ENCODE results near the gene ZCWPW1. TPM values are rescaled to one million over a fixed set of nuclear protein-coding genes. Genes with fewer than 3 reads are reported as not detected.

ZCWPW1 gene
- total and polyA plus RNA-seq, 2 of the 13 experiments (the other 11 are each of a cell fraction or from before 2014, with no cell fraction given) = 2.4 to 2.5 TPM

DNA sequence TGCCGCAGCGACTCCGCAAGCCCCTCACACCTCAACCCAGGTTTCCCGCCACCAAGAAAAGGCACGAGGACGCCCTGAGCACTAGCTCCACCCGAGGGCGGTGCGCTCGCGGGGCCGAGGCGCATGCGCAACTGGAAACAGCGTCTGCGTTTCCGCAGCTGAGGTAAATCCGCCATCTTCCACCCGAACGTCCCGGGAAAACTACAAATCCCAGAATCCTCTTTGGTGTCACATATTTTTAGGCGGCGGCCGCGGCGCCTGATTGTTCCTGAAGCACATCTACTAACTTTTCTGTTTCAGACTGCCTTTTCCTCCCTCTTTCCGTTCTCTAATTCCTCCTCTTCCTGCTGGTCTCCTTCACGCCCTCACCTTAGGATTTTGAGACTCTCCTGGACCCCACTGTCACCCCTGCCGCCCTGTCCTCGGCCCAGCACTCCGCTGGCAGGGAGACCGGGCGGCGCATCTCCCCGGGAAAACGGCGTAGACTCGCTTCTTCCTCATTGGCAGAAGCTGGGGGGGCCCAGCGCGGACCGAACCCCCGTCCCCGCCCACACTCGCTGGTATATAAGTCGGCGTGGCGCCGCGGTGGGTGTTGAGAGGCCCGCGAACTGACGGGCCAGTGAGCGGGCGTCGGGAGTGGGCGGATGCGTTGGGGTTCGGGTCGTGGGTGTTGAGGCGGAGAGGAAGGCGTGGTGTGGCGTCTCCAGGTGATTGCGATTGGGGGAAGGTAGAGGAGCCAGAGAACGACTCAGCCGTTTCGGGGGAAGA is at the start of gene ZCWPW1 (continued):
- peak; percentile 24; the same call in 1 of the 2 replicates for TF ChIP-seq ZNF460 (CRISPR knock-in tag; IDR thresholded peaks at IDR 0.05; ENCODE audit: borderline replicate concordance)
- peak; percentile 35; the same call in 1 of the 2 replicates for TF ChIP-seq PITX1 (CRISPR knock-in tag; IDR thresholded peaks at IDR 0.05)
- peak; percentile 83 for TF ChIP-seq ZNF331 (CRISPR knock-in tag; IDR thresholded peaks at IDR 0.05)
- TF ChIP-seq ZBTB7B (CRISPR knock-in tag; IDR thresholded peaks at IDR 0.05) = peak; percentile 72; the same call in 1 of the 2 replicates
- TF ChIP-seq SMAD9 (CRISPR knock-in tag; IDR thresholded peaks at IDR 0.05) = no peak; the same call in 1 of the 2 replicates
- TF ChIP-seq, protein P1, sequence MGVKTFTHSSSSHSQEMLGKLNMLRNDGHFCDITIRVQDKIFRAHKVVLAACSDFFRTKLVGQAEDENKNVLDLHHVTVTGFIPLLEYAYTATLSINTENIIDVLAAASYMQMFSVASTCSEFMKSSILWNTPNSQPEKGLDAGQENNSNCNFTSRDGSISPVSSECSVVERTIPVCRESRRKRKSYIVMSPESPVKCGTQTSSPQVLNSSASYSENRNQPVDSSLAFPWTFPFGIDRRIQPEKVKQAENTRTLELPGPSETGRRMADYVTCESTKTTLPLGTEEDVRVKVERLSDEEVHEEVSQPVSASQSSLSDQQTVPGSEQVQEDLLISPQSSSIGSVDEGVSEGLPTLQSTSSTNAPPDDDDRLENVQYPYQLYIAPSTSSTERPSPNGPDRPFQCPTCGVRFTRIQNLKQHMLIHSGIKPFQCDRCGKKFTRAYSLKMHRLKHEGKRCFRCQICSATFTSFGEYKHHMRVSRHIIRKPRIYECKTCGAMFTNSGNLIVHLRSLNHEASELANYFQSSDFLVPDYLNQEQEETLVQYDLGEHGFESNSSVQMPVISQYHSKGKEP (CRISPR knock-in tag; IDR thresholded peaks at IDR 0.05) = peak; percentile 57; the same call in 1 of the 2 replicates
- TF ChIP-seq, protein P2, sequence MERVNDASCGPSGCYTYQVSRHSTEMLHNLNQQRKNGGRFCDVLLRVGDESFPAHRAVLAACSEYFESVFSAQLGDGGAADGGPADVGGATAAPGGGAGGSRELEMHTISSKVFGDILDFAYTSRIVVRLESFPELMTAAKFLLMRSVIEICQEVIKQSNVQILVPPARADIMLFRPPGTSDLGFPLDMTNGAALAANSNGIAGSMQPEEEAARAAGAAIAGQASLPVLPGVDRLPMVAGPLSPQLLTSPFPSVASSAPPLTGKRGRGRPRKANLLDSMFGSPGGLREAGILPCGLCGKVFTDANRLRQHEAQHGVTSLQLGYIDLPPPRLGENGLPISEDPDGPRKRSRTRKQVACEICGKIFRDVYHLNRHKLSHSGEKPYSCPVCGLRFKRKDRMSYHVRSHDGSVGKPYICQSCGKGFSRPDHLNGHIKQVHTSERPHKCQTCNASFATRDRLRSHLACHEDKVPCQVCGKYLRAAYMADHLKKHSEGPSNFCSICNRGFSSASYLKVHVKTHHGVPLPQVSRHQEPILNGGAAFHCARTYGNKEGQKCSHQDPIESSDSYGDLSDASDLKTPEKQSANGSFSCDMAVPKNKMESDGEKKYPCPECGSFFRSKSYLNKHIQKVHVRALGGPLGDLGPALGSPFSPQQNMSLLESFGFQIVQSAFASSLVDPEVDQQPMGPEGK (CRISPR knock-in tag; IDR thresholded peaks at IDR 0.05) = peak; percentile 99
- TF ChIP-seq RORA (CRISPR knock-in tag; IDR thresholded peaks at IDR 0.05) = no peak
- no peak for TF ChIP-seq ZNF382 (CRISPR knock-in tag; IDR thresholded peaks at IDR 0.05; ENCODE audit: borderline replicate concordance)
- TF ChIP-seq ZFP41 (CRISPR knock-in tag; IDR thresholded peaks at IDR 0.05; ENCODE audit: borderline replicate concordance) = peak; percentile 34; the same call in 1 of the 2 replicates
- TF ChIP-seq ZNF652 (CRISPR knock-in tag; IDR thresholded peaks at IDR 0.05; ENCODE audit: borderline replicate concordance, low read depth) = no peak; the same call in 1 of the 2 replicates
- TF ChIP-seq, protein P3, sequence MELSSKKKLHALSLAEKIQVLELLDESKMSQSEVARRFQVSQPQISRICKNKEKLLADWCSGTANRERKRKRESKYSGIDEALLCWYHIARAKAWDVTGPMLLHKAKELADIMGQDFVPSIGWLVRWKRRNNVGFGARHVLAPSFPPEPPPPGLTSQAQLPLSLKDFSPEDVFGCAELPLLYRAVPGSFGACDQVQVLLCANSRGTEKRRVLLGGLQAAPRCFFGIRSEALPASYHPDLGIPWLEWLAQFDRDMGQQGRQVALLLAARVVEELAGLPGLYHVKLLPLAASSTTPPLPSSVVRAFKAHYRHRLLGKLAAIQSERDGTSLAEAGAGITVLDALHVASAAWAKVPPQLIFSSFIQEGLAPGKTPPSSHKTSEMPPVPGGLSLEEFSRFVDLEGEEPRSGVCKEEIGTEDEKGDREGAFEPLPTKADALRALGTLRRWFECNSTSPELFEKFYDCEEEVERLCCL (CRISPR knock-in tag; IDR thresholded peaks at IDR 0.05; ENCODE audit: borderline replicate concordance) = no peak
- TF ChIP-seq ZFP1 (CRISPR knock-in tag; IDR thresholded peaks at IDR 0.05) = peak; percentile 75
- TF ChIP-seq ETV5 (CRISPR knock-in tag; IDR thresholded peaks at IDR 0.05; ENCODE audit: borderline replicate concordance) = peak; percentile 43
- TF ChIP-seq, protein P4, sequence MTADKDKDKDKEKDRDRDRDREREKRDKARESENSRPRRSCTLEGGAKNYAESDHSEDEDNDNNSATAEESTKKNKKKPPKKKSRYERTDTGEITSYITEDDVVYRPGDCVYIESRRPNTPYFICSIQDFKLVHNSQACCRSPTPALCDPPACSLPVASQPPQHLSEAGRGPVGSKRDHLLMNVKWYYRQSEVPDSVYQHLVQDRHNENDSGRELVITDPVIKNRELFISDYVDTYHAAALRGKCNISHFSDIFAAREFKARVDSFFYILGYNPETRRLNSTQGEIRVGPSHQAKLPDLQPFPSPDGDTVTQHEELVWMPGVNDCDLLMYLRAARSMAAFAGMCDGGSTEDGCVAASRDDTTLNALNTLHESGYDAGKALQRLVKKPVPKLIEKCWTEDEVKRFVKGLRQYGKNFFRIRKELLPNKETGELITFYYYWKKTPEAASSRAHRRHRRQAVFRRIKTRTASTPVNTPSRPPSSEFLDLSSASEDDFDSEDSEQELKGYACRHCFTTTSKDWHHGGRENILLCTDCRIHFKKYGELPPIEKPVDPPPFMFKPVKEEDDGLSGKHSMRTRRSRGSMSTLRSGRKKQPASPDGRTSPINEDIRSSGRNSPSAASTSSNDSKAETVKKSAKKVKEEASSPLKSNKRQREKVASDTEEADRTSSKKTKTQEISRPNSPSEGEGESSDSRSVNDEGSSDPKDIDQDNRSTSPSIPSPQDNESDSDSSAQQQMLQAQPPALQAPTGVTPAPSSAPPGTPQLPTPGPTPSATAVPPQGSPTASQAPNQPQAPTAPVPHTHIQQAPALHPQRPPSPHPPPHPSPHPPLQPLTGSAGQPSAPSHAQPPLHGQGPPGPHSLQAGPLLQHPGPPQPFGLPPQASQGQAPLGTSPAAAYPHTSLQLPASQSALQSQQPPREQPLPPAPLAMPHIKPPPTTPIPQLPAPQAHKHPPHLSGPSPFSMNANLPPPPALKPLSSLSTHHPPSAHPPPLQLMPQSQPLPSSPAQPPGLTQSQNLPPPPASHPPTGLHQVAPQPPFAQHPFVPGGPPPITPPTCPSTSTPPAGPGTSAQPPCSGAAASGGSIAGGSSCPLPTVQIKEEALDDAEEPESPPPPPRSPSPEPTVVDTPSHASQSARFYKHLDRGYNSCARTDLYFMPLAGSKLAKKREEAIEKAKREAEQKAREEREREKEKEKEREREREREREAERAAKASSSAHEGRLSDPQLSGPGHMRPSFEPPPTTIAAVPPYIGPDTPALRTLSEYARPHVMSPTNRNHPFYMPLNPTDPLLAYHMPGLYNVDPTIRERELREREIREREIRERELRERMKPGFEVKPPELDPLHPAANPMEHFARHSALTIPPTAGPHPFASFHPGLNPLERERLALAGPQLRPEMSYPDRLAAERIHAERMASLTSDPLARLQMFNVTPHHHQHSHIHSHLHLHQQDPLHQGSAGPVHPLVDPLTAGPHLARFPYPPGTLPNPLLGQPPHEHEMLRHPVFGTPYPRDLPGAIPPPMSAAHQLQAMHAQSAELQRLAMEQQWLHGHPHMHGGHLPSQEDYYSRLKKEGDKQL (CRISPR knock-in tag; IDR thresholded peaks at IDR 0.05; ENCODE audit: low read depth) = 0 out of 2 replicates have a peak, but pooled peaks have one; percentile 32
- TF ChIP-seq, protein P5, sequence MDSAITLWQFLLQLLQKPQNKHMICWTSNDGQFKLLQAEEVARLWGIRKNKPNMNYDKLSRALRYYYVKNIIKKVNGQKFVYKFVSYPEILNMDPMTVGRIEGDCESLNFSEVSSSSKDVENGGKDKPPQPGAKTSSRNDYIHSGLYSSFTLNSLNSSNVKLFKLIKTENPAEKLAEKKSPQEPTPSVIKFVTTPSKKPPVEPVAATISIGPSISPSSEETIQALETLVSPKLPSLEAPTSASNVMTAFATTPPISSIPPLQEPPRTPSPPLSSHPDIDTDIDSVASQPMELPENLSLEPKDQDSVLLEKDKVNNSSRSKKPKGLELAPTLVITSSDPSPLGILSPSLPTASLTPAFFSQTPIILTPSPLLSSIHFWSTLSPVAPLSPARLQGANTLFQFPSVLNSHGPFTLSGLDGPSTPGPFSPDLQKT (CRISPR knock-in tag; IDR thresholded peaks at IDR 0.05; ENCODE audit: borderline replicate concordance) = peak; percentile 83; the same call in 1 of the 2 replicates
- no peak for TF ChIP-seq RXRB (CRISPR knock-in tag; IDR thresholded peaks at IDR 0.05; ENCODE audit: borderline replicate concordance)

Measured in HepG2 (cell line).